HepG2 (cell line): ENCODE data around the gene B4GALT5. TPM values are rescaled to one million over a fixed set of nuclear protein-coding genes. Genes with fewer than 3 reads are reported as not detected.
A peak's percentile ranks its signal among the peaks of the same experiment; 100 is the strongest.

ENCODE experiments used
- ATF6 ChIP-seq: sonication (generic); formaldehyde crosslinking; conservative IDR thresholded peaks from 2 replicates; pipeline ENCODE4 v1.4.0; 2020; ENCODE audit warnings: missing genetic modification reagents
- CEBPZ ChIP-seq: IDR thresholded peaks from 2 replicates; pipeline ENCODE4 v1.6.1; 2012; ENCODE audit warnings: low read length, improper control_type of control experiment
- E2F1 ChIP-seq: sonication (generic); formaldehyde crosslinking; IDR thresholded peaks from 2 replicates; pipeline ENCODE4 v1.5.0; 2020; ENCODE audit warnings: missing genetic modification reagents
- FLYWCH1 ChIP-seq: sonication (generic); formaldehyde crosslinking; IDR thresholded peaks from 2 replicates; pipeline ENCODE4 v1.8.1; 2023; ENCODE audit warnings: mild to moderate bottlenecking, missing genetic modification reagents
- FOXC1 ChIP-seq: sonication (generic); formaldehyde crosslinking; IDR thresholded peaks from 2 replicates; pipeline ENCODE4 v1.8.0; 2022; ENCODE audit warnings: mild to moderate bottlenecking, missing genetic modification reagents, borderline replicate concordance
- JUND ChIP-seq: sonication (generic); formaldehyde crosslinking; IDR thresholded peaks from 2 replicates; pipeline ENCODE4 v1.8.0; 2022; ENCODE audit warnings: mild to moderate bottlenecking, missing genetic modification reagents
- LRRFIP1 ChIP-seq: sonication (generic); formaldehyde crosslinking; conservative IDR thresholded peaks from 2 replicates; pipeline ENCODE4 v1.4.0; 2020; ENCODE audit warnings: missing genetic modification reagents
- MED1 ChIP-seq: sonication (generic); formaldehyde crosslinking; IDR thresholded peaks from 2 replicates; pipeline ENCODE4 v1.4.0; 2020; ENCODE audit warnings: missing genetic modification reagents
- MIER2 ChIP-seq: IDR thresholded peaks from 2 replicates; pipeline ENCODE4 v1.6.1; 2016; ENCODE audit warnings: missing biosample characterization, missing genetic modification reagents
- RARG ChIP-seq: sonication (generic); formaldehyde crosslinking; IDR thresholded peaks from 2 replicates; pipeline ENCODE4 v1.4.0; 2020; ENCODE audit warnings: low read depth, mild to moderate bottlenecking, missing genetic modification reagents
- XRCC5 ChIP-seq: fragments of 200-400 bp; formaldehyde crosslinking; optimal IDR thresholded peaks from 2 replicates; pipeline ENCODE3; 2017; ENCODE audit warnings: mild to moderate bottlenecking, low read length
- ZKSCAN5 ChIP-seq: sonication (generic); formaldehyde crosslinking; IDR thresholded peaks from 2 replicates; pipeline ENCODE4 v1.5.1; 2020; ENCODE audit warnings: mild to moderate bottlenecking, missing genetic modification reagents
- ZNF280B ChIP-seq: sonication (generic); formaldehyde crosslinking; IDR thresholded peaks from 2 replicates; pipeline ENCODE4 v1.5.0; 2020; ENCODE audit warnings: missing genetic modification reagents, mild to moderate bottlenecking, borderline replicate concordance
- ZNF569 ChIP-seq: sonication (generic); formaldehyde crosslinking; IDR thresholded peaks from 2 replicates; pipeline ENCODE4 v1.5.0; 2020; ENCODE audit warnings: mild to moderate bottlenecking, missing genetic modification reagents, moderate library complexity, borderline replicate concordance
- polyA plus RNA-seq, 8 experiments: library from polyadenylated mRNA; depleted of rRNA in 3 of 8; stranded (reverse) in 7 of 8; unstranded in 1 of 8; fragments of >200 nt; fragmentation: Illumina TruSeq in 4 of 8; extraction: Trizol in 4 of 8; gene quantifications; 2 replicates each; pipeline versions ENCODE4 v1.2.1 to v1.2.3, GENCODE V29; 2011 to 2016; ENCODE audit warnings: low read depth in 4 of 8, missing spikeins in 1 of 8, mixed read lengths in 1 of 8; ENCODE audit not compliant: insufficient read depth in 1 of 8
- total RNA-seq, 5 experiments: library from RNA; depleted of rRNA; stranded (reverse); fragments of >200 nt; fragmentation: Illumina TruSeq; extraction: Trizol; gene quantifications; 2 replicates each; pipeline ENCODE4 v1.2.3, GENCODE V29; 2016; ENCODE audit warnings: low read depth in 1 of 5

The B4GALT5 gene
- total and polyA plus RNA-seq, 2 of the 13 experiments (the other 11 are each of a cell fraction or from before 2014, with no cell fraction given), result 27.3 to 30.9 TPM

- TF ChIP-seq MED1 (CRISPR knock-in tag) (peak; percentile 34; the same call in 1 of the 2 replicates), LRRFIP1 (CRISPR knock-in tag) (no peak), FLYWCH1 (CRISPR knock-in tag) (no peak), JUND (no peak; the same call in 1 of the 2 replicates), ZKSCAN5 (CRISPR knock-in tag) (no peak), MIER2 (peak; percentile 79), CEBPZ (no peak), E2F1 (CRISPR knock-in tag) (no peak), ZNF280B (no peak), RARG (CRISPR knock-in tag) (no peak), ATF6 (CRISPR knock-in tag) (no peak), ZNF569 (no peak), XRCC5 (peak; percentile 84), FOXC1 (CRISPR knock-in tag) (no peak)
Observed at GRCh38 chr20:49674383-49675352, 39.0 kb downstream of the B4GALT5 start (continued).
